Sigmoid colon (tissue), 7 donors: Measurements from ENCODE around the gene FTCD. TPM values are rescaled to one million over a fixed set of nuclear protein-coding genes. Genes with fewer than 3 reads are reported as not detected.

ENCODE experiments used
- DNase-seq: peaks from one replicate; pipeline ENCODE4 v3.0.0-alpha.2; 2019
- H3K27ac ChIP-seq, 4 donors: fragments of 200-600 bp; sonication (generic); one replicate each; pipeline ENCODE4 v1.5.1; 2016 to 2019; ENCODE audit warnings: mild to moderate bottlenecking in 1 of 4
- H3K27me3 ChIP-seq, 3 donors: fragments of 200-600 bp; sonication (generic); one replicate each; pipeline ENCODE4 v1.5.1; 2019; ENCODE audit warnings: mild to moderate bottlenecking in 1 of 3
- H3K36me3 ChIP-seq, 4 donors: fragments of 200-600 bp; sonication (generic); one replicate each; pipeline ENCODE4 v1.5.1; 2016 to 2019
- H3K4me1 ChIP-seq, 4 donors: fragments of 200-600 bp; sonication (generic); one replicate each; pipeline ENCODE4 v1.5.1; 2017 to 2019
- H3K4me3 ChIP-seq, 4 donors: fragments of 200-600 bp; sonication (generic); one replicate each; pipeline ENCODE4 v1.5.1; 2017 to 2019; ENCODE audit warnings: mild to moderate bottlenecking in 2 of 4, moderate library complexity in 1 of 4
- H3K9me3 ChIP-seq, 4 donors: fragments of 200-600 bp in 3 of 4; sonication (generic) in 3 of 4; one replicate each; pipeline versions ENCODE4 v1.5.1 to v1.6.1; 2013 to 2019
- CTCF ChIP-seq, 4 experiments: fragments of 450-650 bp in 3 of 4; fragments of 200-600 bp in 1 of 4; IDR thresholded peaks; one replicate each; pipeline ENCODE4 v1.5.1; 2016 to 2019; ENCODE audit warnings: antibody characterized with exemption in 4 of 4, mild to moderate bottlenecking in 3 of 4, moderate library complexity in 2 of 4
- EP300 ChIP-seq, 4 donors: sonication (generic); formaldehyde crosslinking; IDR thresholded peaks; one replicate each; pipeline ENCODE4 v1.6.1; 2017; ENCODE audit warnings: antibody characterized with exemption in 4 of 4
- POLR2A ChIP-seq, 2 donors: fragments of 450-650 bp; IDR thresholded peaks; one replicate each; pipeline ENCODE4 v1.6.1; 2016; ENCODE audit warnings: antibody characterized with exemption in 2 of 2, mild to moderate bottlenecking in 2 of 2, moderate library complexity in 2 of 2
- POLR2AphosphoS5 ChIP-seq, 4 donors: sonication (generic); formaldehyde crosslinking; IDR thresholded peaks; one replicate each; pipeline ENCODE4 v1.6.1; 2017; ENCODE audit warnings: antibody characterized with exemption in 4 of 4
- WGBS, 2 donors: extraction: QIAGEN DNeasy Blood & Tissue Kit; methylation state at CpG; one replicate each; pipeline ENCODE4 v1.1.7; 2013; 5-methylcytosine and 5-hydroxymethylcytosine counted together
- intact Hi-C: fragments of 100-400 bp; cut with DNase I; formaldehyde crosslinking; loops from one replicate; pipeline ENCODE4 v1.15.1; 2023
- polyA plus RNA-seq, 3 donors: library from polyadenylated mRNA; stranded (reverse); fragments of 200-250 nt; gene quantifications; one replicate each; pipeline ENCODE4 v1.2.3, GENCODE V29; 2013
- total RNA-seq, 4 donors: library from RNA; depleted of rRNA; stranded (reverse); fragments of >200 nt; gene quantifications; one replicate each; pipeline ENCODE4 v1.1.0, GENCODE V29; 2016
- donor health status: healthy with polysubstance abuse.
- donor health status: Bipolar disorder and iron deficiency.
- donor health status: healthy.

Gene FTCD
- total and polyA plus RNA-seq, 7 donors, result 0.20 to 1.4 TPM; not detected in 5

- peak in 3 of 4 experiments; percentile 34 to 73 (median 49) for TF ChIP-seq CTCF (IDR thresholded peaks at IDR 0.05)
- TF ChIP-seq EP300 (IDR thresholded peaks at IDR 0.05), result no peak
- intact Hi-C loops, result no loop called here
- Histone ChIP-seq H3K27ac (peak overlapping the region in 1 of 4 donors; percentile 48), H3K36me3 (no peaks in the 10 kb centered on the region), H3K4me3 (peak overlapping the region in 3 of 4 donors; percentile 26 to 30 (median 30)), H3K4me1 (peaks cover 0 to 15% (median 11%) of the 10 kb centered on the region in 4 donors), H3K27me3 (no peaks in the 10 kb centered on the region), H3K9me3 (no peaks in the 10 kb centered on the region)
- DNase-seq, result peak; percentile 71
- 28 to 39% methylated on average over 33 of the region's 33 CpGs for WGBS, 2 donors
Observed at GRCh38 chr21:46153247-46154154, 1.9 kb downstream of the FTCD start.

GRCh38 chr21:46152927-46153246 lies 2.5 kb downstream of the FTCD start:
- TF ChIP-seq EP300 (IDR thresholded peaks at IDR 0.05), result no peak
- no peak for TF ChIP-seq POLR2A (IDR thresholded peaks at IDR 0.05)
- TF ChIP-seq POLR2AphosphoS5 (IDR thresholded peaks at IDR 0.05), result no peak
- no peak for TF ChIP-seq CTCF (IDR thresholded peaks at IDR 0.05)
- Histone ChIP-seq H3K4me1 (peaks cover 0 to 15% (median 11%) of the 10 kb centered on the region in 4 donors), H3K4me3 (peak overlapping the region in 3 of 4 donors; percentile 26 to 30 (median 30)), H3K36me3 (no peaks in the 10 kb centered on the region), H3K27ac (no peak overlapping the region), H3K27me3 (no peaks in the 10 kb centered on the region), H3K9me3 (no peaks in the 10 kb centered on the region)
- intact Hi-C loops, result no loop called here
- DNase-seq, result peak; percentile 65
- 21 to 45% methylated on average over 18 of the region's 18 CpGs for WGBS, 2 donors

- Histone ChIP-seq H3K4me3 (no peak overlapping the region), H3K27me3 (no peaks in the 10 kb centered on the region), H3K27ac (no peak overlapping the region), H3K4me1 (peaks cover 0 to 15% (median 11%) of the 10 kb centered on the region in 4 donors), H3K9me3 (no peaks in the 10 kb centered on the region), H3K36me3 (no peaks in the 10 kb centered on the region)
- DNase-seq, result peak; percentile 43
- 77 to 88% methylated on average over 45 of the region's 45 CpGs for WGBS, 2 donors
- TF ChIP-seq CTCF (IDR thresholded peaks at IDR 0.05) (no peak), EP300 (IDR thresholded peaks at IDR 0.05) (no peak), POLR2AphosphoS5 (IDR thresholded peaks at IDR 0.05) (no peak), POLR2A (IDR thresholded peaks at IDR 0.05) (no peak)
- intact Hi-C loops, result no loop called here
Observed at GRCh38 chr21:46151989-46152926, 3.1 kb downstream of the FTCD start.

GRCh38 chr21:46151261-46151988 lies 4.0 kb downstream of the FTCD start:
- TF ChIP-seq CTCF (IDR thresholded peaks at IDR 0.05) (no peak), EP300 (IDR thresholded peaks at IDR 0.05) (no peak), POLR2AphosphoS5 (IDR thresholded peaks at IDR 0.05) (no peak), POLR2A (IDR thresholded peaks at IDR 0.05) (no peak)
- peak; percentile 55 for DNase-seq
- intact Hi-C loops, result no loop called here
- 87 to 89% methylated on average over 47 of the region's 47 CpGs for WGBS, 2 donors
- no peaks in the 10 kb centered on the region for H3K36me3 ChIP-seq
- H3K27me3 ChIP-seq, result no peaks in the 10 kb centered on the region
- H3K4me3 ChIP-seq, result no peak overlapping the region
- H3K27ac ChIP-seq, result no peak overlapping the region
- peaks cover 0 to 15% (median 11%) of the 10 kb centered on the region in 4 donors for H3K4me1 ChIP-seq
- no peaks in the 10 kb centered on the region for H3K9me3 ChIP-seq
